Breast epithelium (tissue), 3 donors: Measurements from ENCODE around the gene PCDHB14.
"Not testable (repeated sequence)": the region's sequence is repeated elsewhere in the genome, so short reads cannot be mapped to it uniquely, and the experiment has no call there.

ENCODE experiments used
- CTCF ChIP-seq, 3 donors: fragments of 450-650 bp; IDR thresholded peaks; one replicate each; pipeline ENCODE4 v1.5.1; 2016 to 2017; ENCODE audit warnings: antibody characterized with exemption in 3 of 3, mild to moderate bottlenecking in 3 of 3, moderate library complexity in 3 of 3
- POLR2A ChIP-seq: fragments of 450-650 bp; IDR thresholded peaks from one replicate; pipeline ENCODE4 v1.6.1; 2016; ENCODE audit warnings: antibody characterized with exemption, mild to moderate bottlenecking, moderate library complexity
- POLR2AphosphoS5 ChIP-seq, 3 donors: sonication (generic); formaldehyde crosslinking; IDR thresholded peaks; one replicate each; pipeline ENCODE4 v1.6.1; 2017; ENCODE audit warnings: antibody characterized with exemption in 3 of 3

- TF ChIP-seq CTCF (IDR thresholded peaks at IDR 0.05); POLR2AphosphoS5 (IDR thresholded peaks at IDR 0.05); POLR2A: not testable (repeated sequence)
Measured at GRCh38 chr5:141214583-141214982, 8.6 kb upstream of the PCDHB14 start.
